ENCODE data around the gene SPRING1.
"Not testable (repeated sequence)": the region's sequence is repeated elsewhere in the genome, so short reads cannot be mapped to it uniquely, and the experiment has no call there.

SPRING1 gene, protein sequence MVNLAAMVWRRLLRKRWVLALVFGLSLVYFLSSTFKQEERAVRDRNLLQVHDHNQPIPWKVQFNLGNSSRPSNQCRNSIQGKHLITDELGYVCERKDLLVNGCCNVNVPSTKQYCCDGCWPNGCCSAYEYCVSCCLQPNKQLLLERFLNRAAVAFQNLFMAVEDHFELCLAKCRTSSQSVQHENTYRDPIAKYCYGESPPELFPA

DNA sequence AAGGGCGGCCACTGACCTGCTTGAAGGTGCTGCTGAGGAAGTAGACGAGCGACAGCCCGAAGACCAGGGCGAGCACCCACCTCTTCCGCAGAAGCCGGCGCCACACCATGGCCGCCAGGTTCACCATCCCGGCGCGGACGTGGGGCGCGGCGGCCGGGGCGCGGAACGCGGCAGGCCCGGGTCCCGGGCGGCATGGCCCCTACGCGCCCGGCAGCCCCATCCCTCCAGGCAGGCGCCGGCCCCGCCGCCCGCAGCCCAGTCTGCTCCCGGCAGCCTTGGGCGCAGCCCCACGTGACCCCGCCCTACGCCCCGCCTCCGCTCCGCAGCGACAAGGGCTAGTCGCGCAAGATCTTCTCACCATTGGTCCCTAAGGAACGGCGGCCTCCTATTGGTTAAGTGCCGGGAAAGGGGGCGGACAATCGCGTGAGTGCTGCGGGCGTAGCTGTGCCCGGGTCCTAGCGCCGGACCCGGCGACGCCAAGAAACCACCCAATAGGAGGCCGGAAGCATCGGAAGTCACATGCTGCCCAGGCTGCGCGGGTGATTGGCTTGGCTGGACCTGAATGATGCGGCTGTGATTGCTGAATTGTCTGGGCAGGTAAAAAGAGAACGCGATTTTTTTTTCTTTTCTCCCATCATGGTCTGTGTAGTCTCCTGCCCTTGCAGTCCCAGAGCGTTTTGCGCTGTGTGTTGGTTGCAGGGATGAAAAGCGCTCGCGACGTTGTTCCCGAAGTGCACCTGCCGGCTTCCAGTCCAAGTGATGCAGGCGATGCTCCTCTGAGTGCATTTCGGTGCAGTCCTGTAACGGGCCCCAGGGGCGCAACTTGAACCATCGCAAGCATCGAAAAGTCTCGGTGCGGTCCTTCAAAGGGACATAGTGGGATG, at the start of gene SPRING1, which contains the start of gene RNFT2:
Gene SPRING1 (minus strand): TSS at position 296 of the 884 bp plus-strand sequence. CDS start 169 bp downstream, at position 127.
Gene RNFT2 (plus strand): TSS at position 542 of the 884 bp plus-strand sequence. CDS start 2,183 bp downstream, outside the sequence.
- DNase-seq (ENCODE audit: low read depth in 2 of 2), result peak; percentile 95 to 97

DNA sequence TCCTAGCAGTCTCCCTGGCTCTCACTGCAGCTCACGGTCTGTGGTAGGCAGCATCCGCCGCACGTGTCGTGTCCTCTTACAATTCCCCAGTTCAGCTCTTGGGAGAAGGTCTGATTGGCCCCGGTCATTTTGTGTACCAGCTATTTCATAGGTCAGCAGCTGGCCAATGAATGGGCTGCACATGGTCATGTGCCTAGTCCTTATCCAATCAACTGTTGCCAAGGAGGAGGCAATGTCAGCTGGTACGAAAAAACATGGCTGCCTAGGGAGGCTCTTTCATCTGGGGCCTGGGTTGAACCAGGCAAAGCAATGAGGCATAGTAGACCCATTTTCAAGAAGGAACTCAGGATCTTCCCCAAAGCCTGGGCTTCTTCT, 46.4 kb upstream of the SPRING1 start:
- no peak for DNase-seq (ENCODE audit: low read depth in 2 of 2)

DNA sequence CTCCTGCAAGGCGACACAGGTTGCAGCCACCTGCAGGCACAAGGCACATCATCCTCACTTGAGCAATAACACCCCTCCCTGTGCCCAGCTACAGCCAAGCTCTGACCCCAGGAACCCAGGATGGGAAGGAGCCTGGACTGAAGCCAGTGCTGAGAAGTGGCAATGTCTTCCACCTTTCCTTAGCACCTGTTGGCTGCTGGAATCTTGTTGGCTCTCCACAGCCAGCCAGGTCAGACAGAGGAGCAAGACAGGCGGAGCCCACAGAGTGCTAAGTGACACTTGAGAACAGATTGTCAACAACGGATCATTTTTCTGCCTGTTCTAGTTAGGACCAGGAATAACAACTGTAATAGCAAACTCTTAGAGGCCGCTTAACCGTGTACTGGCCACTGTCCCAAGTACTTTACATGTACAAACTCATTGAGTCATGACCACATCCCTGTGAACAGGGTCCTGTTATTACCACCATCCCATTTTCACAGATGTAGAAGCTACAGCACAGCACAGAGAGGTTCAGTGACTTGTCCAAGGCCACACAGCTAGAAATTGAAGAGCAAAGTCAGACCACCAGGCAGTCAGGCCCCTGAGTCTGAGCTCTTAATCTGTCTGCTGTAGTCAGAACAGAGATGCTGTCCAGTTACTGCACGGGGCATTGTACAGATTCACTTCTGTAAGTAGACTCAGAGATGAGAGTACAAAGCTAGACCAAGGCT, 45.8 kb upstream of the SPRING1 start:
- no peak for DNase-seq (ENCODE audit: low read depth in 2 of 2)

DNA sequence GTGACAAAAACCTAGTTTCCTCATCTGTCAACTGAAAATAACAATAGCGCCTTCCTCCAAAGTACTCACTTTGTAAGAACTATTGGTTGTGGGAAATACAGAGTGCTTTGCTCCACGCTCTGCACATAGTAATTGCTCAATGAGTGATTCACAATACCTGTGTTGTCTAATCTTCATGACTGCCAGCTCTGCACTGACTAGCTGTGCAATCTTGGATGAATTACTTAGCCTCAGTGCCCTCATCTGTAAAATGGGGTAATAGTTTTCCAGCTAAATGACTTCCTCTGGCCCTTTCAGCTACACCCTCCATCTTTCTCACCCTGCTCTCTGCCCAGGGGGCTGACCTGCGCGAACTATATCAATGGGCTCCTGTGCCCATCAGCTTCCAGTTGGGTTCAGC, 43.1 kb upstream of the SPRING1 start:
- no peak for DNase-seq (ENCODE audit: low read depth in 2 of 2)

DNA sequence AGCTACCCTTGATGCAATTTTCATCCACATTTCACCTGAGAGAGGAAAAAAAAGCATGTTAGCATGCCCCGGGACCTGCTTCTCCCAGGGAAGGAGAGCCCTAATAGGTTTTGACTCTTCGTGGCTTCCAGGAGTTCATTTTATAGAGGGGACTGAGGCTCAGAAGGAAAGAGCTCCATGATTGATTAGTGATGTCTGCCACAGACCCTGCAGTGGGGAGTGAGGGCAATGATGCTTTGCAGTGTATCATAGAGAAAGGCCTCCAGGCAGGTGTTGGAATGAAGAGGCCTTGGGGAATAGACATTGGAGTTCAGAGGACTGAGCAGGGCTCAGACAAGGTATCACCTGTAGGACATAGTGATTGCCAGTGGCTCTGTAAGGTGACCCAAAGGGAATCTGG, 41.7 kb upstream of the SPRING1 start:
- no peak for DNase-seq (ENCODE audit: low read depth in 2 of 2)

DNA sequence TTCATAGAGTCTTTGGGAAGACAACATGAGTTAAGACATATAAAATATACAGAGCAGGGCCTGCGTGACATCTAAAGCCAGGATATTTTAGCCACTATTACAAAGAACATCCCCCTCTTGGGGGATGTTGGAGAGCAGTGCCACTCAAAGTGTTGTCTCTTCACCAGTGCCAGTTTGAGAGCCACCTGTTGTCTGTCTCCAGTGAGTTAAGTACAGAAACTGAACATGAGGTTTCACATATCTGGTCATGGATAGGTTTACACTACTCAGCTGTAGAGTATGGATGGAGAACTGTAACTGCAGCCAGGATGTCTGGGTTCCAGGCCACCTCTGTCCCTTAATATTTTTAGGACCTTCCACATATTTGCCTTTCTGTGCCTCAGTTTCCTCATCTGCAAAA, 39.4 kb upstream of the SPRING1 start:
- no peak for DNase-seq (ENCODE audit: low read depth in 2 of 2)

DNA sequence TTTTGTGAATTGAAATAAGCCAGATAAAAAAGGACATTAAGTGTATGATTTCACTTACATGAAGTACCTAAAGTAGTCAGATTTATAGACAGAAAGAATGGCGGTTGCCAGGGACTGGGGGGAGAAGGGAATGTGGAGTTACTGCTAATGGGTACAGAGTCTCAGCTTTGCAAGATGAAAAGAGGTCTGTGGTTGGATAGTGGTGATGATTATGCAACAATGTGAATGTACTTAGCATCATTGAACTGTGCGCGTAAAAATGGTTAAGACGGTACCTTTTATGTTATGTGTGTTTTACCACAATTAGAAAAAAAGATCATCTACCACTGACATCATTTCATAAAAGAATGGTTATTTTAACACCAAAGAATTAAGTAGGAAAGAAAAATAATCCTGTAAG, 36.2 kb upstream of the SPRING1 start:
- DNase-seq (ENCODE audit: low read depth in 2 of 2), result no peak

DNA sequence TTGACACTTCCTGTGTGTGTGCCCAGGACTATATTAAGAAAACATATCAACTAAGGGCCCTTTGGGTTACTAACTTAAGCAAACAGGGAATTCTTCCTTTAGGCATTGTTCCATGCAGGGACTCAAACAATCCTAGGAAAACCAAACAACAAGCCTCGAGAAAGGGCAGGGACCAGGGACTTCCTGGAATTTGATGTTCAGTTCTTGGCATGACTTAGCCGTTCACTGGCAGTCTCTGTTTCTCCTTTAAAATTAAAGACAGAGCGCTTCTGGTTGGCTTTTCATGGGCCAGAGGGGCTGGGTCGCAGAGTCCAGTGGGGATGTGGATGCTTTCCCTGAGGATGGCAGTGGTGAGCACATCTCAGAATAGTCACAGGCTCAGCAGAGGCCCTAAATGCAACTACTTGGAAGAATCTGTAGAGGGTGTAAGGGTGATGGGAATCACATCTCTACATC, 35.4 kb upstream of the SPRING1 start:
- no peak for DNase-seq (ENCODE audit: low read depth in 2 of 2)

DNA sequence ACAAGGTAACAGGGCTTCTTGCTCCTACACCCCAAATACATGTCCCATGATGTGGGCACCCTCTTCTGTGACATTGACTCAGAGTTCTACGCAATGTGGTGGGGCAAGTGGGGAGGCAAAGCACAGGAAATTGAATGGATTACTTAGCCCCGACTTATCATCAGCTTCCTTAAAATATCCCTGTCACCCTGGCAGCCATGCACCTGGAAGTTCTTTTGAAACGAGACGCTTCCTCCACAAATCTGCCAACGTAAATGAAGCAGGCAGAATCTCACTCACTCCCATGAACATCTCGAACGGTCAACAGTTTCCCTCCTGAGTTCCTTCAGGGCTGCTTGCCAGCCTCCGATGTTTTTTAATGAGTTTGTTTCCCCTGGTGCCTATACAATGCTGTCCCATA, 33.8 kb upstream of the SPRING1 start:
- no peak for DNase-seq (ENCODE audit: low read depth in 2 of 2)

DNA sequence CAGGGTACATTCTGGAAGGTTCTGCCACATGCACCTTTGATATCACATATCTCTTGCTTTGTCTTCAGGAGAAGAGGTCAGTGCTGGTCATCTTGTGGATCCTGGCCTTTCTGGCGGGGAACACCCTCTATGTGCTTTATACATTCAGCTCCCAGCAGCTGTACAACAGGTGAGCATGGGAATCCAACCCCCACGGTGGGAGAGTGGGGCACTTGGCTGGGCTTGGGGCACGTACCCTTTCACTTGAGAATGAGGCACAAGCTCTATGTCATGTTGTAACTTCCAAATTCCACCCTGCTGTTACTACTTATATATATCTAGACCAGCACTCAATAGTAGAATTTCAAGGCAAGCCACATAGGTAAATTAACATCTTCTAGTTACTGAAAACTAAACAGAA, 28.9 kb upstream of the SPRING1 start:
- no peak for DNase-seq (ENCODE audit: low read depth in 2 of 2)

DNA sequence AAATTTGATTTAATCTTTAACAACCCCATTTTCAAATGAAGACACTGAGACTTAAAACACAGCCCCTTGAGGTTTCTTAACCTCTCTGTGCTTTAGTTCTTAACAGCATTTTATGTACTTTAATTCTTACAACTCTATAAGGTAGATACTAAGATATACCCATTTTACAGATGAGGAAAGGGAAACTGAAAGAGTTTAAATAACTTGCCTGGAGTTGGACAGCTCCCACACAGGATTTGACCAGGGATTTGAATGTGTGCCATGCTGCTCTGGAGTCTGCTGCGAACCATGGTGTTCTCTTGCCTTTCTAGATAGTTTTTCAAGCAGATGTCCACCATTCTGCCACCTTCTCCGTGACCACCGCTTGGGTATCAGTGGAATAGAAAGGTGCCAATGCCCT, 28.4 kb upstream of the SPRING1 start:
- no peak for DNase-seq (ENCODE audit: low read depth in 2 of 2)

DNA sequence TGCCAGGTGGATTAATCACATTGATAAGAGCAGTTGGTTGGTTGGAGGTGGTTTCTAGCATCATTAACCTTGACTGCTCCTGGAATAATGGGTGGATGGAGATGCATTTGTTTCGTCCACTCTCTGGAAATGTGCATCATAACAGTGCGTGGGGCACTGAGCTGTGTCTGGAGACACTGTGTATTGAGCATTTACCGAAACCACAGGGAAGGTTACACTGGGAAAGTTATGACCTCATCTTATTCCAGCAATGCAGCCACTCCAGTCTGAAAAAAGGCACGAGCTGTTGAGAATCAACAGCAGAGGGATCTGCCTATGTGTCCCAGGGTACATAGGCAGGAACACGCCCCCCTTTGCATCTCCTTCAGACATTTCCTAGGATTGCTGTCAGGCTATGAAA, 27.4 kb upstream of the SPRING1 start:
- no peak for DNase-seq (ENCODE audit: low read depth in 2 of 2)

DNA sequence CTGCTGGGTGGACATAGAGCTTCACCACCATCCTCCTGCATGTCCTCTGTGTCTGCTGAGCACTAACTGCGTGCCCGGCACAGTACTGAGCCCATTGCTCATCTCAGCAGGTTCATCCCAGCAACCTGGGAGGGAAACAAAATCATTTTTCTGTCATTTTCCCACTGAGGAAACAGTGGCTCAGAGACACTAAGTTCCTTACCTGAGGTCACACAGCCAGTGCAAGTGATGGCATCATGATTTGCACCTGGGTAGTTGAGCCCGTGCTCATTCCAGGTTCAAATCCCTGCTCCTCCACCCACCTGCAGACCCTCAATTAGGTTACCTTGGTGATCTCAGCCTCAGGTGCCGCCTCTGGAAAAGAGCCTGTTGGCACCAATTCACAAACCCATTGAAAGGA, 23.6 kb upstream of the SPRING1 start:
- no peak for DNase-seq (ENCODE audit: low read depth in 2 of 2)

DNA sequence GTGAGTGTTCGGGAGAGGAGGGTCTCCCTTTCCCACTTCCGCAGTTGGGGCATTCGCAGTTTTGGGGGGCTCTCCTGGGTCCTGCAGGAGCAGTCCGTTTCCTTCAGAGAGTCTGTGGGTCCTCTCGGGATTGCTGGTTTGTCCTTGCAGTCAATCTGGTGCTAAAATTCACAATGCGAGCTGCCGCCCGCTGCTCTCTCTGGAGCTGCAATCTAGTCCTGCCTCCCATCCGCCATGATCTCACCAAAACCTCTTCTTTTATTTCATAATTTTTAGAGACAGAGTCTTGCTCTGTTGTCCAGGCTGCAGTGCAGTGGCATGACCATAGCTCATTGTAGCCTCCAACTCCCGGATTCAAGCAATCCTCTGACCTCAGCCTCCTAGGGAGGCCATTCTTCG, 22.8 kb upstream of the SPRING1 start:
- DNase-seq (ENCODE audit: low read depth in 2 of 2), result no peak

DNA sequence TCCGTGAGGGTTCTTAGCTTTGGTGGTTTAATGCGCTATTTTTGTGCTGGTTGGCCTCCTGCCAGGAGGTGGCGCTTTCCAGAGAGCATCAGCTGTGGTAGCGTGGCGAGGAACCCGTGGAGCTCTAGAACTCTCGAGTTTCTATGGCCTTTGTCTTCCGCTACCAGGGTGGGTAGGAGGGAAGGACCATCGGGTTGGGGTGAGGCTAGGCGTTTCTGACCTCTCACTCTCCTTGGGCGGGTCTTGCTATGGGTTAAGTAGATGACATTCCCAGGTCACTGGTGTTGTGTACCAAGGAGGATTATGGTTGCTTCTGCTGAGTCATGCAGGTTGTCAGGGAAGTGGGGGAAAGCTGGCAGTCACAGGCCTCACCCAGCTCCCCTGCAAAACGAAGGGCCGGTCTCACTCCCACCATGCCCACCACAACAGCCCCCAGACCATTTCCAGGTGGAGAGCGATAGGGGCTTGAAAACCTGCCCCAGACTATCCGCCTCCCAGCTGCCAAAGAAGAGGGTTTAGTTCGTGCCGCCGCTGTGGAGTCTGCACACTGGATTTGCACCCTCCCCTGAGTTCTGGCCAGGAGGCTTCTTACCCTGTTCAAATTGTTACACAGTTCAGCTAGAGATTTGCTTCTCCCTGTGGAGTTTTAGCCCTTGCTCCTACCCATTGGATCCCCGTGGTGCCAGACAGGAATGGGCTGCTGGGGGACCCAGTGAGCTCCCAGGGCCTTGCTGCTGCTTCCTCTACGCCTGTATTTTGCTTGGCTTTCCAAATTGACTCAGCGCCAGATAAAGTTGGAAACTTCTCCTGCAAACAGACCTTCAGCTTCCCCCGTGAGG, 22.1 kb upstream of the SPRING1 start:
- DNase-seq (ENCODE audit: low read depth in 2 of 2), result no peak

DNA sequence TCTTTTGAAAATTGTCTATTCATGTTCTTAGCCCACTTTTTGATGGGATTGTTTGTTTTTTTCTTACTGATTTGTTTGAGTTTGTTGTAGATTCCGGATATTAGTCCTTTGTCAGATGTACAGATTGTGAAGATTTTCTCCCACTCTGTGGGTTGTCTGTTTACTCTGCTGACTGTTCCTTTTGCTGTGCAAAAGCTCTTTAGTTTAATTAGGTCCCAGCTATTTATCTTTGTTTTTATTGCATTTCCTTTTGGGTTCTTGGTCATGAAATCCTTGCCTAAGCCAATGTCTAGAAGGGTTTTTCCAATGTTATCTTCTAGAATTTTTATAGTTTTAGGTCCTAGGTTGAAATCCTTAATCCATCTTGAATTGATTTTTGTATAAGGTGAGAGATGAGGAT, 16.9 kb upstream of the SPRING1 start:
- not testable (repeated sequence) for DNase-seq (ENCODE audit: low read depth in 2 of 2)

DNA sequence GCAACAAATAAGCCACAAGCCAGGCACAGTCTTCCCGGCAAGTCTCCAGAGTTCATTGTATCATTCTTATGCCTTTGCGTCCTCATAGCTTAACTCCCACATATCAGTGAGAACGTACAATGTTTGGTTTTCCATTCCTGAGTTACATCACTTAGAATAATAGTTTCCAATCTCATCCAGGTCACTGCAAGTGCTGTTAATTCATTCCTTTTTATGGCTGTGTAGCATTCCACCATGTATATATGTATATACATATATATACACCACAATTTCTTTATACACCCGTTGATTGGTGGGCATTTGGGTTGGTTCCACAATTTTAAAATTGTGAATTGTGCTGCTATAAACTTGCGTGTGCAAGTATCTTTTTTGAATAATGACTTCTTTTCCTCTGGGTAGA, 16.2 kb upstream of the SPRING1 start:
- not testable (repeated sequence) for DNase-seq (ENCODE audit: low read depth in 2 of 2)

DNA sequence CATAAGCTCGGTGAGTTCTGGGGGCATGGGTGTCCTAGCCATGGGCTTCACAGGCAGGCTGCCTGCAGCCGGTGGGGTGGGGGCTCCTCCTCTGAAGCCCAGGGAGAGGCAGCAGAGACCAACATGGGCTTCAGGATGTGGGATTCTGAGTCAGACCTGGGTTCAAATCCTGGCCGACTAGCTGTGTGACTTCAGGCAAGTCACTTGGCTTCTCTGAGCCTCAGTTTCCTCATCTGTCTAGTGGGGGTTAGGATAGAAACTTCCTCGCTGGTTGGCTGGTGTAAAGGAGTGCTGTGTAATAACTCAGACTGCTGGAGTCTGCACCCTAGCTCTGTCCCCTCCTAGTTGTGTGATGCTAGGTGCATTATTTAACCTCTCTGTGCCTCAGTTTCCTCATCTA, 12.4 kb upstream of the SPRING1 start:
- DNase-seq (ENCODE audit: low read depth in 2 of 2), result no peak

DNA sequence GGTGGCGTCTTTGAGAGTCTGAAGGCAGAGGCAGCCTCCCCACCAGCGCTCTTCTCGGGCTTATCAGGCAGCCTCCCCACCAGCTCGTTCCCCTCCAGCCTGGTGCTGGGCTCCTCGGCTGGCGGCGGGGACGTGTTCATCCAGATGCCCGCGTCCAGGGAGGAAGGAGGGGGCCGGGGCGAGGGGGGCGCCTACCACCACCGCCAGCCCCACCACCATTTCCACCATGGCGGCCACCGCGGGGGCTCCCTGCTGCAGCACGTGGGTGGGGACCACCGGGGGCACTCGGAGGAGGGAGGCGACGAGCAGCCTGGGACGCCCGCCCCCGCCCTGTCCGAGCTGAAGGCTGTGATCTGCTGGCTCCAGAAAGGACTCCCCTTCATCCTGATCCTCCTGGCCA, 12.0 kb upstream of the SPRING1 start:
- no peak for DNase-seq (ENCODE audit: low read depth in 2 of 2)

DNA sequence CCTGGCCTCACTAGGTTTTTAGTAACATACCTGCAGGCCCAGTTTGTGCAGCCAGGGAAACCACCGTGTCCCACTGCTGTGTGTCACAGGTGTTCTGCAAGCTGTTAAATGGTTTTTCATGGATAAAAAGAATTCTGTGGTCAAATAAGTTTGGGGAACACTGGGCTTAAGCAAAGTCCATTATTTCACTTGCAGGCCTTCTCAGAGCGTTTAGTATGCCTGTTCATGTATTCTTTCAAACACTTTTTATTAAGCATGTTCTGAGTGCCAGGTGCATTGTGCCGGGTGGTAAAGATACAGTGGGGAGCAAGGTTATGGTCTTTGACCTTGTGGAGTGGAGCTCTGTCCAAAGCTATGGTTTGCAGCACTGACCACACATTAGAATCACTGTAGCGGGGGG, 7.7 kb upstream of the SPRING1 start:
- no peak for DNase-seq (ENCODE audit: low read depth in 2 of 2)

DNA sequence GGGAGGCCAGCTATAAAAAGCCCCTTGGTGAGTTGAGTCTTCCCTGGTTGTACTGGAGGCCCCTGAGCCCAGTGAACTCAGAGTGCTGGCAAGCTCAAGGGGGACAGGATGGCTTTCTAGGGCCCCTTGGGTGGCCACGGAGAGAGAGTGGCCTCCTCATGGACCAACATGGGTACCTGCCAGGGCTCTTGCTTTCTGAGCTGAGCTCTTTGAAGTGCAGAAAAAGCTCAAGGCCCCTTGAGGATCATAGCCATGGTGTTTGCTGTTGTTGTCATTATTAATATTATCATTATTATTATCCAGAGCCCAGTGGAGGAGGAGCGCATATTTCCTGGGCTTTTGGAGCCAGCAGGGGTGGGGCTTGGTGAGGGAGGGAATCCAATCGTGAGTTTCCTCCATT, 6.9 kb upstream of the SPRING1 start:
- DNase-seq (ENCODE audit: low read depth in 2 of 2), result no peak

DNA sequence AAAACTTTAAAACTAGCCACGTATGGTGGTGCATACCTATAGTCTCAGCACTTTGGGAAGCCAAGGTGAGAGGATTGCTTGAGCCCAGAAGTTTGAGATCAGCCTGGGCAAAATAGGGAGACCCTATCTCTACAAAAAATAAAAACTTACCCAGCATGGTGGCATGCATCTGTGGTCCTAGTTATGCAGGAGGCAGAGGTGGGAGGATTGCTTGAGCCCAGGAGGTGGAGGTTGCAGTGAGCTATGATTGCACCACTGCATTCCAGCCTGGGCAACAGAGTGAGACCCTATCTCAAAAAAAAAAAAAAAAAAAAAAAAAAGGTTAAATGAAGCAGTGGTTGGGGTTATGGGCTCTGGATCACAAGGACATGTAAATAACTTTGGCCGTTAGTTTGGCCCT, 4.9 kb upstream of the SPRING1 start:
- DNase-seq (ENCODE audit: low read depth in 2 of 2), result not testable (repeated sequence)
